ENCODE results near the gene PPP1R36.
A peak's percentile ranks its signal among the peaks of the same experiment; 100 is the strongest.
"Not testable (repeated sequence)": the region's sequence is repeated elsewhere in the genome, so short reads cannot be mapped to it uniquely, and the experiment has no call there.

PPP1R36 gene

GRCh38 chr14:64556526-64556925 lies 6.8 kb downstream of the PPP1R36 start:
- no peaks in the 10 kb centered on the region for H3K27me3 ChIP-seq (ENCODE audit: insufficient read depth, low read length, poor library complexity)
- H3K27ac ChIP-seq (ENCODE audit: low read depth, low read length) = no peak overlapping the region
- H4K8ac ChIP-seq (ENCODE audit: low read depth, low read length) = no peak overlapping the region
- H2BK5ac ChIP-seq (ENCODE audit: low read length) = no peak overlapping the region
- H4K5ac ChIP-seq (ENCODE audit: low read length) = no peak overlapping the region
- H3K56ac ChIP-seq (ENCODE audit: low read length) = no peak overlapping the region
- H3K4me2 ChIP-seq (ENCODE audit: low read length) = no peak overlapping the region
- no peaks in the 10 kb centered on the region for H3K79me2 ChIP-seq (ENCODE audit: control insufficient read depth, insufficient read depth, low read length)
- no peak overlapping the region for H3K4me3 ChIP-seq (ENCODE audit: low read length)
- H2BK15ac ChIP-seq (replicated peaks; ENCODE audit: low read depth) = no peak overlapping the region
- H3K4ac ChIP-seq (ENCODE audit: low read depth, low read length) = no peak overlapping the region
- no peak overlapping the region for H2BK120ac ChIP-seq (ENCODE audit: low read depth, low read length)
- no CpG with 5 or more reads among the region's 5 CpGs for WGBS (ENCODE audit: extremely low coverage, insufficient coverage, low lambda C conversion rate)
- H3K9ac ChIP-seq (ENCODE audit: low read length) = no peak overlapping the region
- H2AK5ac ChIP-seq (ENCODE audit: low read length) = no peak overlapping the region
- no peaks in the 10 kb centered on the region for H3K79me1 ChIP-seq (ENCODE audit: low read length)
- peaks cover 5% of the 10 kb centered on the region for H3K4me1 ChIP-seq (ENCODE audit: control insufficient read depth, low read depth, low read length)
- DNase-seq = peak; percentile 80
- no peaks in the 10 kb centered on the region for H3K36me3 ChIP-seq (ENCODE audit: control insufficient read depth, insufficient read depth, low read length)
- H3K23ac ChIP-seq (ENCODE audit: low read length) = no peak overlapping the region
- H3K18ac ChIP-seq (ENCODE audit: low read length) = no peak overlapping the region

- not testable (repeated sequence) for H3K56ac ChIP-seq (ENCODE audit: low read length); H3K79me1 ChIP-seq (ENCODE audit: low read length); H3K4ac ChIP-seq (ENCODE audit: low read depth, low read length); H3K27ac ChIP-seq (ENCODE audit: low read depth, low read length); H3K9ac ChIP-seq (ENCODE audit: low read length); H3K79me2 ChIP-seq (ENCODE audit: control insufficient read depth, insufficient read depth, low read length); H2BK5ac ChIP-seq (ENCODE audit: low read length); H2AK5ac ChIP-seq (ENCODE audit: low read length); H3K27me3 ChIP-seq (ENCODE audit: insufficient read depth, low read length, poor library complexity); H3K4me2 ChIP-seq (ENCODE audit: low read length); H3K36me3 ChIP-seq (ENCODE audit: control insufficient read depth, insufficient read depth, low read length); H3K4me3 ChIP-seq (ENCODE audit: low read length); H4K8ac ChIP-seq (ENCODE audit: low read depth, low read length); H2BK15ac ChIP-seq (replicated peaks; ENCODE audit: low read depth); H4K5ac ChIP-seq (ENCODE audit: low read length); H2BK120ac ChIP-seq (ENCODE audit: low read depth, low read length); DNase-seq; H3K18ac ChIP-seq (ENCODE audit: low read length); H3K4me1 ChIP-seq (ENCODE audit: control insufficient read depth, low read depth, low read length); H3K23ac ChIP-seq (ENCODE audit: low read length)
- WGBS (ENCODE audit: extremely low coverage, insufficient coverage, low lambda C conversion rate) = no CpG with 5 or more reads among the region's 2 CpGs
These were observed 8.5 kb downstream of the PPP1R36 start for GRCh38 chr14:64558216-64558615.

- Histone ChIP-seq H3K4me2 (ENCODE audit: low read length) (no peak overlapping the region), H3K79me1 (ENCODE audit: low read length) (no peaks in the 10 kb centered on the region), H3K4ac (ENCODE audit: low read depth, low read length) (no peak overlapping the region), H4K8ac (ENCODE audit: low read depth, low read length) (no peak overlapping the region), H3K4me1 (ENCODE audit: control insufficient read depth, low read depth, low read length) (peaks cover 5% of the 10 kb centered on the region), H2AK5ac (ENCODE audit: low read length) (no peak overlapping the region), H3K27ac (ENCODE audit: low read depth, low read length) (no peak overlapping the region), H3K23ac (ENCODE audit: low read length) (no peak overlapping the region), H2BK120ac (ENCODE audit: low read depth, low read length) (no peak overlapping the region), H3K56ac (ENCODE audit: low read length) (no peak overlapping the region), H3K4me3 (ENCODE audit: low read length) (no peak overlapping the region), H3K36me3 (ENCODE audit: control insufficient read depth, insufficient read depth, low read length) (no peaks in the 10 kb centered on the region), H2BK15ac (replicated peaks; ENCODE audit: low read depth) (no peak overlapping the region), H4K5ac (ENCODE audit: low read length) (no peak overlapping the region), H3K9ac (ENCODE audit: low read length) (no peak overlapping the region), H3K79me2 (ENCODE audit: control insufficient read depth, insufficient read depth, low read length) (no peaks in the 10 kb centered on the region), H3K27me3 (ENCODE audit: insufficient read depth, low read length, poor library complexity) (no peaks in the 10 kb centered on the region), H3K18ac (ENCODE audit: low read length) (no peak overlapping the region), H2BK5ac (ENCODE audit: low read length) (no peak overlapping the region)
- no peak for DNase-seq
- WGBS (ENCODE audit: extremely low coverage, insufficient coverage, low lambda C conversion rate) = no CpG with 5 or more reads among the region's 2 CpGs
These were observed 11.9 kb downstream of the PPP1R36 start for GRCh38 chr14:64561631-64562030.

GRCh38 chr14:64562436-64562835 lies 12.7 kb downstream of the PPP1R36 start:
- Histone ChIP-seq H3K36me3 (ENCODE audit: control insufficient read depth, insufficient read depth, low read length) (no peaks in the 10 kb centered on the region), H3K56ac (ENCODE audit: low read length) (no peak overlapping the region), H3K79me1 (ENCODE audit: low read length) (no peaks in the 10 kb centered on the region)

GRCh38 chr14:64563696-64564095 lies 13.9 kb downstream of the PPP1R36 start:
- no peak overlapping the region for H4K8ac ChIP-seq (ENCODE audit: low read depth, low read length)
- H3K79me2 ChIP-seq (ENCODE audit: control insufficient read depth, insufficient read depth, low read length) = no peaks in the 10 kb centered on the region
- no CpG with 5 or more reads among the region's 6 CpGs for WGBS (ENCODE audit: extremely low coverage, insufficient coverage, low lambda C conversion rate)
- no peak overlapping the region for H2AK5ac ChIP-seq (ENCODE audit: low read length)
- H3K23ac ChIP-seq (ENCODE audit: low read length) = no peak overlapping the region
- H3K4me1 ChIP-seq (ENCODE audit: control insufficient read depth, low read depth, low read length) = peaks cover 5% of the 10 kb centered on the region
- no peak overlapping the region for H4K5ac ChIP-seq (ENCODE audit: low read length)
- H2BK15ac ChIP-seq (replicated peaks; ENCODE audit: low read depth) = no peak overlapping the region
- no peak overlapping the region for H3K4me2 ChIP-seq (ENCODE audit: low read length)
- no peaks in the 10 kb centered on the region for H3K36me3 ChIP-seq (ENCODE audit: control insufficient read depth, insufficient read depth, low read length)
- no peak for DNase-seq
- no peak overlapping the region for H2BK120ac ChIP-seq (ENCODE audit: low read depth, low read length)
- H3K9ac ChIP-seq (ENCODE audit: low read length) = no peak overlapping the region
- no peak overlapping the region for H3K4me3 ChIP-seq (ENCODE audit: low read length)
- H2BK5ac ChIP-seq (ENCODE audit: low read length) = no peak overlapping the region
- H3K4ac ChIP-seq (ENCODE audit: low read depth, low read length) = no peak overlapping the region
- H3K79me1 ChIP-seq (ENCODE audit: low read length) = no peaks in the 10 kb centered on the region
- no peak overlapping the region for H3K18ac ChIP-seq (ENCODE audit: low read length)
- H3K27ac ChIP-seq (ENCODE audit: low read depth, low read length) = no peak overlapping the region
- H3K56ac ChIP-seq (ENCODE audit: low read length) = no peak overlapping the region
- H3K27me3 ChIP-seq (ENCODE audit: insufficient read depth, low read length, poor library complexity) = no peaks in the 10 kb centered on the region

More at GRCh38 chr14:64562436-64562835, 12.7 kb downstream of the PPP1R36 start:
- Histone ChIP-seq H3K9ac (ENCODE audit: low read length) (no peak overlapping the region), H2BK120ac (ENCODE audit: low read depth, low read length) (no peak overlapping the region), H4K5ac (ENCODE audit: low read length) (no peak overlapping the region), H4K8ac (ENCODE audit: low read depth, low read length) (no peak overlapping the region), H3K27ac (ENCODE audit: low read depth, low read length) (no peak overlapping the region), H2BK5ac (ENCODE audit: low read length) (no peak overlapping the region), H3K18ac (ENCODE audit: low read length) (no peak overlapping the region), H3K79me2 (ENCODE audit: control insufficient read depth, insufficient read depth, low read length) (no peaks in the 10 kb centered on the region), H2BK15ac (replicated peaks; ENCODE audit: low read depth) (no peak overlapping the region), H3K4me2 (ENCODE audit: low read length) (no peak overlapping the region), H3K27me3 (ENCODE audit: insufficient read depth, low read length, poor library complexity) (no peaks in the 10 kb centered on the region), H3K23ac (ENCODE audit: low read length) (no peak overlapping the region), H3K4me1 (ENCODE audit: control insufficient read depth, low read depth, low read length) (peaks cover 5% of the 10 kb centered on the region), H3K4me3 (ENCODE audit: low read length) (no peak overlapping the region), H2AK5ac (ENCODE audit: low read length) (no peak overlapping the region), H3K4ac (ENCODE audit: low read depth, low read length) (no peak overlapping the region)
- DNase-seq = no peak

GRCh38 chr14:64566651-64567122 lies 16.9 kb downstream of the PPP1R36 start:
- H3K18ac ChIP-seq (ENCODE audit: low read length) = no peak overlapping the region
- WGBS (ENCODE audit: extremely low coverage, insufficient coverage, low lambda C conversion rate) = no CpG with 5 or more reads among the region's 5 CpGs
- H3K9ac ChIP-seq (ENCODE audit: low read length) = no peak overlapping the region
- H3K4ac ChIP-seq (ENCODE audit: low read depth, low read length) = no peak overlapping the region
- no peaks in the 10 kb centered on the region for H3K79me2 ChIP-seq (ENCODE audit: control insufficient read depth, insufficient read depth, low read length)
- H2BK5ac ChIP-seq (ENCODE audit: low read length) = no peak overlapping the region
- H4K8ac ChIP-seq (ENCODE audit: low read depth, low read length) = no peak overlapping the region
- H3K79me1 ChIP-seq (ENCODE audit: low read length) = no peaks in the 10 kb centered on the region
- no peak overlapping the region for H3K4me3 ChIP-seq (ENCODE audit: low read length)
- no peak overlapping the region for H2AK5ac ChIP-seq (ENCODE audit: low read length)
- H3K36me3 ChIP-seq (ENCODE audit: control insufficient read depth, insufficient read depth, low read length) = no peaks in the 10 kb centered on the region
- no peak overlapping the region for H2BK120ac ChIP-seq (ENCODE audit: low read depth, low read length)
- no peak overlapping the region for H4K5ac ChIP-seq (ENCODE audit: low read length)
- no peak overlapping the region for H3K27ac ChIP-seq (ENCODE audit: low read depth, low read length)
- H2BK15ac ChIP-seq (replicated peaks; ENCODE audit: low read depth) = no peak overlapping the region
- H3K23ac ChIP-seq (ENCODE audit: low read length) = no peak overlapping the region
- peak; percentile 30 for DNase-seq
- H3K27me3 ChIP-seq (ENCODE audit: insufficient read depth, low read length, poor library complexity) = no peaks in the 10 kb centered on the region
- H3K4me1 ChIP-seq (ENCODE audit: control insufficient read depth, low read depth, low read length) = no peaks in the 10 kb centered on the region
- no peak overlapping the region for H3K4me2 ChIP-seq (ENCODE audit: low read length)
- no peak overlapping the region for H3K56ac ChIP-seq (ENCODE audit: low read length)
